ENCODE data around the gene ATP1B3.
A peak's percentile ranks its signal among the peaks of the same experiment; 100 is the strongest.
"Not testable (repeated sequence)": the region's sequence is repeated elsewhere in the genome, so short reads cannot be mapped to it uniquely, and the experiment has no call there.

ATP1B3 gene

DNA sequence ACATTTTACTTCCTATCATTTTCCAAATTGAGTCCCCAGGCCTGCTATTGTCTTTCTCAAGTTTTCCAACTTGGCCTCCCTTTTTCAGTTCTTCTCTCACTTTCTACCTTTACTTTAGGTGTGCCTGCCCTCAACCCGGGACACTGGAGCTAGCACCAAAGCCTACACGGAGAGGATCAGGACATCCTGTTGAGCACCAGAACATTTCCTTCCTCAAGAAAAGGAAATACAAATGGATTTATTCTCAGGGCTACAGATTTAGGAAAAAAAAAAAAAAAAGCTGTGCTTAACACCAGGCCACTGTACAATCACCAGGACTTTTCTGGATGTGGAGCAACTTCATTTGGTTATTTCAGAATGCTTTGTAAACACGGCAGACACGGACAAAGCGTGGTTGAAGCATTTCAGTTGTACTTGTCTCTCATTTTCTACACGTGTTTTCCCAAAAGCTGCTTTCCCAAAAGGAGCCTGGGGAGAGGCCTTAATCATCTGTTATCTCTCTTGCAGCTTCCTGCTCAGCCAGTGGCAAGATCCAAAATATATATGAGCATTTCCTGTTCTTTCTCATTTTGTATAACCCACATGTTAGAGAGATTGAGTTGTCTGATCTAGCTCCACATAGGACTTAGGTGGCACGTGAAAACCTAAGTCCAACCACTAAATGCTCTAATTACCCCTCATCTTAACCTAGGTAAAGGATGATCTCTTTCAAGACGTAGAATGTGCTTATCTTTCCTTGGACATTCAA, 15.5 kb upstream of the ATP1B3 start:
- no peak for DNase-seq

DNA sequence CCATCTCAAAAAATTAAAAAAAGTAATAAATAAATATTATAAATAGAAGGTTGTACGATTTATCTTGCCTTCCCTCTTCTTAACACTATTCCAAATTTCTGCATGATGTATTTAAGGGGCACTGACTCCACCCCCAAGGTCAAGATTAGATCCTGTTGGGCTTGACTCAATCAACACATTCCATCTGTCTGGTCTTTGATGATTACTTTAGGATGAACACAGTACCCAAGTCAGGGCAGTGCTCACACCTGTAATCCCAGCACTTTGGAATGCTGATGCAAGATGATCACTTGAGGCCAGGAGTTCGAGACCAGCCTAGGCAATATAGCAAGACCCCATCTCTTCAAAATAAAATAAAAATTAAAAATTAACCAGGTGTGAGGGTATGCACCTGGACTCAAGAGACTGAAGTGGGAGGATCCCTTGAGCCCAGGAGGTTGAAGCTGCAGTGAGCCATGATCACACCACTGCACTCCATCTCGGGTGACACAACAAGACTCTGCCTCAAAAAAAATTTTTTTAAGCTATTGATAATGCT, 14.1 kb upstream of the ATP1B3 start:
- no peak for DNase-seq

DNA sequence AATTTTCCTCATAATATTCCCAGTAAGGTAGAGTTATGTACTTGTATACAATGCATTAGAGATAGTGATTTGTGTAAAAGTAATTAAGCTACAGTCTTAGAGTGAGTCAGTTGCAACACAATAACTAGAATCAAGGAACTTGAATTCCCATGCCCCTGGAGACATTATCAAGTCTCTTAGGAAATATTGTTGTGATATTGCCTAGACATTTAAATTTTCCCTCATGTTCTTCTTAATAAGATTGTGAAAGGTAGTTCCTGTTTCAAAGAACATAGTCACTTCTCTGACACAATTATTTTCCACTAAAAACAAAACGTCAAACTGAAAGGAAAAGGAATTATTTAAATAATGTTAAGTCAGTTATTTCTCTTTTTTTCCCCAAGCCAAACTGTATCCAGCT, 13.0 kb upstream of the ATP1B3 start:
- no peak for DNase-seq

DNA sequence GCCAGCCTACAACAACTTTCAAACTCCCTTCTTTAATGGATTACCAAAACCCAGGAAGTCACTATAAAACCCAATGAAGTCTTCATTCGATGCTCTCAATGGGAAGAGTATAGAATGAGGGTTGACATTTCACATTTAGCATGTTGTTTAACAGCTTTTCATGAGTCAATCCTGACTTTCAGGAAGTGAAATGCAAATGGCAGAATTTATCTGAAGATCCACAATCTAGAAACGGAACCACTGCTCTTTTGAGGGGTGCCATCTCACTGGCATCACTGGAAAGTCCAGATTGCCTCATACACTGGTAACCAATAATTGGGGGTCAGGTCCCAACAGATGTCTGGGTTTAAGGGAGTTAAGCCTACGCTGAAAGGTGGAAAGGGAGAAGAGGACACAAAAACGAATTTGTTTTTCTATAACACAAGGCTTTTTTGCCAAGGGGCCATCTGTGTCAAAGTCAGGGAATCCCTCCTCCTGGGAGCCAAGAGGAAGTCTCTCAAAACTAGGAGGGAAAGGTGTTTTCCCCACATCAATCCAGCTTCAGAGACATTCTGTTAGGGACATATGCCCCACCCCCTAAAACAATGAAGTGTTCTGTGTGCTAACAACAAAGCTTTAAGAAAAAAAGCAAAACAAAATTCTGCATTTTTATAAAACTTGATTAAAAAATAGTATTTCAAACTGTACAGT, 12.0 kb upstream of the ATP1B3 start:
- DNase-seq, result no peak

DNA sequence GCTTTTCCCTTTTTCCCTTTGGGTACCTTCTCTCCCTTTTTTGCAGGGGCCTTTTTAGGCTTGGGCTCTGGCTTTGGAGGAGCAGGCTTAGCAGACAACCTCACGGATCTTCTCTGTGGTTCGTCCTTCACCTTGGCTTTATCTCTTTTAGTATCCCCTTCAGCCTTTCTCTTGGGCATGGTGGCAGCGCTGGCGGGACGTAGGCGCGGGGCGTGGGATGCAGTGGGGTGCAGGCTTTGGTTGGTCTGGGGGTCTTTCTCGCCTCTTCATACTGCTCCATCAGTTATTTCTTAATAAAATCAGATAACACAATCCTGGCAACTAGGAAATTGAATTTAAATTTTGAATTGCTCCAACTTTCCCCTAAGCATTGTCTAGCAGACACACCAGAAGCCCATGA, 11.3 kb upstream of the ATP1B3 start:
- DNase-seq, result no peak

DNA sequence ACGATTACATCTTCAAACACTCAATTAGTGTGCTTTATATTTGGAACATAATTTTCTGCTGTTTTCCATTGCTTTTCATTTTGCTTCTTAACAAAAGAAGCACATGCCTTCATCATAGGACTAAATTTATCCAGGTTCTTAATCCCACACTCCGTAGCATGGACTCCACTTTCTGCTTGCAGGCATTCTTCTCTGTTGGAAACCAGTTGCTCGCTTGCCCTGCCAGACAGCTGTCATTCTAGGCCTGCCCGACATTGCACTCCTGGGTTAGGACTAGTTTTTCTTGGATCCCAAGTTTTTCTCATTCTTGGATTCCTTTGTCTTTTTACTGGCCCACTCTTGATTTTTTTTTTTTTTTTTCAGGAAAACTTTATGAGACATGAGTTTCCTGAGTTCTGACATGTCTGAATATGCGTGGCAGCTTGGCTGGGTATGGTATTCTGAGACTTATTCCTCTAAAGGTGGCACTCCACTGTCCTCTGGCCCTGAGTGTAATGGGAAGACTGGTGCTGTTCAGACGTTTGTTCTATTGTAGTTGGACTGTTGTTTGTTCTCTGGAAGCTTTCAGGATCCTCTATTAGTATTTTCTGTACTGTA, 6.3 kb upstream of the ATP1B3 start:
- DNase-seq, result no peak

DNA sequence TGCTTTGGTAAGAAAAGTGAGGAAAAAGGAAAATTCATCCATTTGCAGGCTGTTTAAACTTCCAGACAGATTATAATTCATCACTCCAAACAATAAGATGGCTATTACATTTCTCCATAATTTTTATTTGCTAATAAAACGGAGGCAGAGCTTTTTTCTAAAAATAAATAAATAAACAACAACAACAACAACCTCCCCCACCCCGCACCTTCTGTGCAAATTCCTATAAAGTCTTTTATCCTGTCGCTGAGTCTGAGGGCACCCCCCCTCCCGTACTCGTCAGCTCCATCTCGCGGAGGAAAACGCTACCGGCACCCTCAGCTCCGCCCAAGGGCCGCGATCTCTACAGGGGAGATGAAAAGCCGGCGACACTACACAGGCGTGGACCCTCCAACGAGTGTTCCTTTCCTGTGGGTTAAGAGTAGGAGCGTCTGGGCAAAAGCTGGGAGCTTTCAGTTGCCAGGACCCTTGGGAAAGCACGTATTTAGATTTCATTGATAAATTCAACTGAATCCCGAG, 1.0 kb upstream of the ATP1B3 start:
- DNase-seq, result peak; percentile 76

DNA sequence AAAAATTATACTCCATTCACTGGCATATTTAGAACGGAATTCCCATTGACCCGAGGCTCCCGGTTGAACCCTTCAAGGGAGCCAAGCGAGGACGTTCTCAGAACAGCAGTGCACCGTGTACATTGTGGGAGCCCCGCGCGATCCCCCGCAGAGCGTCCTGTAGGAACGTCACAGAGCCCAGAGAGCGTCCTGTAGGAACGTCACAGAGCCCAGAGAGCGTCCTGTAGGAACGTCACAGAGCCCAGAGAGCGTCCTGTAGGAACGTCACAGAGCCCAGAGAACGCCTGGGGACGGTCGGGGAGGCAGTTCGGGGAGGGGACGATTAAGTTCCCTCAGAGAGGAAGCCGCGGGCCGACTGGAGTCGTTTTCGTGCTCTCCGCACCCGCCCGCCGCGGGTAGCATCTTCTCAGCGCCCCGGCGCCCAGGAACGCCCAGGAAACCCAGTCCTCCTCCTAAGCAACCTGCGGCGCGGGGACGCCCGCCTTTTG, 506 bp upstream of the ATP1B3 start:
- DNase-seq, result peak; percentile 53

DNA sequence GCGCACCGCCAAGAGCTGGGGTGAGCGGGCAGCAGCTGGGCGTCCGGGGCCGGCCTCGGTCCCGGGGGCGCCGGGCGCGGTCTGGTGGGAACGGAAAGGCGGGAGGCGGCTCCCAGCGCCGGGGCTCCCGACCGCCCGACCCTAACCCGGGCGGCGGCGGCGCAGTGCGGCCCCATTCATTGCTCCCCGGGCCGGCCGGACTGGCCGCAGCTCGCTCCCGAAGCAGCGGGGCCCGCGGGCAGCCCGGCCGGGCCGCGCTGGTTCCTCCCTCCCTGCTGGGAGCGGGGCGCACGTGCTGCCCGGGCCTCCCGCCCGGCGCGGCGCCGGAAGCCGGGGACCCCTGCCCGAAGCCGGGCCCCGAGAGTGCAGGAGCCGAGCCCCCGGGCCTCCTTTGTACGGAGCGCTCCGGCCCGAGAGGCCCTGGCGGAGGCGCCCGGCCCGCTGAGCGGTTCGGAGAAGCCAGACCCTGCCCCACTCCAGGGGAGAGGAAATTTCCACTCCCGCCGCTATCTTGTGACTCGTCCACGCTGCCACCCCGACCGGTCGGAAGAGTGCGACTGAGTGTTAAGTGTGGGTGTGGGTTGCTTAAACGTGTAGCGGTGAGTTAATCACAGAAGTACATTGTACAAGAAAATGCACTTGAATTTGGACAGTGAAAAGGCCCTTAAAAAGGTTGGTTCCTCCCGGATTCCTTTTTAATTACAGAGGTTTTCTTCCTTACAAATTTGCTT, 613 bp downstream of the ATP1B3 start:
- peak; percentile 21 for DNase-seq

DNA sequence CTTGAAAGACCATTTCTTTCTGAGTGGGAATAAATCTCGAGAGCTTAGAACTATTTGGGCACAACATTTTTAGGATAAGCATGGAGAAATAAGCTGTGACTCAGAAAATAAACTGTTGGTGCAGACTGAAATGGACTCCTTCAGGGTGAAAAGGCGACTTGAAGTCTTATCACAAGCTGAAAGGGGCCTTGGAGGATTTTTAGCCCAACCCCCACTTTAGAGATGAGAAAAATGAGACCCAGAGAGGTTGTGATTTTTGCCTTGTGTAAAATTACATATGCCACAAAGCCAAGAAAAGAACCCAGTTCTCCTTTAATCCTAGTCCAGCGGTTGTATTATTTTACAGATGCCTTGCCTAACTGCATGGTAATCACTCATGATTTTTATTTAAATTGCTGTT, 1.5 kb downstream of the ATP1B3 start:
- DNase-seq, result peak; percentile 43

DNA sequence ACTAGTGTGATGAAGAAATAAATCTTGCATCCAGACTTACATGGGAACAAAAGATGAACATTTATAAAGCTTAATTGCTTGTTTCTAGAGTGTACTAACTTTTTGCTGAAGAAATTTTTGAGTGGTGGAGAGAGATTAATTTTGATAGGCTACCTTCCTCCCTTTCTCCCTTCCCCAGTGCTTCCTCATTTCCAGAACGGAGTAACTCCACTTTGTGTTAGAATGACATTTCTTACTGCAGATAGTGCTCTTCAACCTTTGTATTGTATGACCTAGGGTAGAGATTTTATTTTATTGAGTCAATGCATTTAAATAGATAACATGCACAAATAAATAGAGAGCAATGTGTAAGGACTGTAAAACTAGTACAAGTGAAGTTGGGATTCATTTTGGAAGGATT, 1.9 kb downstream of the ATP1B3 start:
- no peak for DNase-seq

DNA sequence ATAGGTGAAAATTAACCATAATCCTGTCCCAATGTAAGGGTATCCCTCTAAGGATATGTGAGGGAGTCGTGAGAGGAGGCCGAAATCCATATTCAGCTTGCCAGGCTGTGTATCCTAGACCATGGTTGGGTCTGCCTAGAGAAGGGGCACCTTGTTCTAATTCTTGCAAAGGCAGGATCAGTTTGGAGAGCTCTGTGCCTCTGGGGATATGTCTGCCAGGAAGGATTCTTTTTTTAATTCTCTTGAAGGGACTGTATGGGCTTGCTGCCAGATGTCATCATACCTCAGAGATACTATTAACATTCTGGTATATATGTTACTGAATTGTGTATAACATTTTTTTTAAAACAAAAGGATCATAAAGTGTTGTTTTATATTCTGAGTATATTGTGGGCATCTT, 2.4 kb downstream of the ATP1B3 start:
- DNase-seq, result peak; percentile 67

DNA sequence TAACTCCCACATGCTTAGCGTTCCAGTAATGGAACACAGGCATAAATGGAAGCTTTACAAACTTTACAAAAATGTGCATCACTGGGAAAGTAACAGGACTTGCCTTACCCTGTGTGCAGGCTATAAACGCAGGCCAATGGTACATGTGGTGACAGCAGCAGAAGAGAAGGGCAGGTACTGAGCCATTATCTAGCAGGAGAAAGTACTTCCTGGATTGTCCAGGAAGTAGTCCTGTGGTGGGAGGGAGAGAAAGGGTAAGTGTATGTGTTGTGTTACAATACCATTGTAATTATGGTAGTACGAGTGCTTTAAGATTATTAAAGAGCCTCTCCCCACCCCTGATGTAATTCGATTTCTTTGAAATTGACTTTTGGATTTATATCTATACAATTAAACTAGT, 5.3 kb downstream of the ATP1B3 start:
- DNase-seq, result no peak

DNA sequence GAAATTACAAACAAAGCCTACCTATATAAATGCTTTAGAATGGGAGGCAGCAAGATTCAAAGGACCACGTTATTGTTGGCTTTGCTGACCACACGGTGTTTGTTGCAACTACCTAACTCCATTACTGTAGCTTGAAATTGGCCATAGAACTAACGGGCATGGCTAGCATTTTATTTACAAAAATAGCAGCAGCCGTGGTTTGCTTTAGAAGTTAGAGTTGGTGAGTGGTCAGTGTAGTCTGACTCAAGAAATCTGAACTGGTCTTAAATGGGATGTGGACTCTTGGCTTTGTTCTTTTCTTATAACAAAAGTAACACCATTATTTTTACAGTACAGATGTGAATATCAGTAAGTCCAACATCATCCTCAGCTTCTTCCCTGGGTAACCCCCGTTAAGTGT, 10.6 kb downstream of the ATP1B3 start:
- DNase-seq, result no peak

DNA sequence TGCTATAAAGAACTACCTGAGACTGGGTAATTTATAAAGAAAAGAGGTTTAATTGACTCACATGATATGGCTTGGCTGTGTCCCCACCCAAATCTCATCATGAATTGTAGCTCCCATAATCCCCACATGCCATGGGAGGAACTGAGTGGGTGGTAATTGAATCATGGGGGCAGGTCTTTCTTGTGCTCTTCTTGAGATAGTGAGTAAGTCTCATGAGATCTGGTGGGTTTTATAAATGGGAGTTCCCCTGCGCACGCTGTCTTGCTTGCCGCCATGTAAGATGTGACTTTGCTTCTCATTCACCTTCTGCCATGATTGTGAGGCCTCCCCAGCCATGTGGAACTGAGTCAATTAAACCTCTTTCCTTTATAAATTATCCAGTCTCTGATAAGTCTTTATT, 12.1 kb downstream of the ATP1B3 start:
- not testable (repeated sequence) for DNase-seq

DNA sequence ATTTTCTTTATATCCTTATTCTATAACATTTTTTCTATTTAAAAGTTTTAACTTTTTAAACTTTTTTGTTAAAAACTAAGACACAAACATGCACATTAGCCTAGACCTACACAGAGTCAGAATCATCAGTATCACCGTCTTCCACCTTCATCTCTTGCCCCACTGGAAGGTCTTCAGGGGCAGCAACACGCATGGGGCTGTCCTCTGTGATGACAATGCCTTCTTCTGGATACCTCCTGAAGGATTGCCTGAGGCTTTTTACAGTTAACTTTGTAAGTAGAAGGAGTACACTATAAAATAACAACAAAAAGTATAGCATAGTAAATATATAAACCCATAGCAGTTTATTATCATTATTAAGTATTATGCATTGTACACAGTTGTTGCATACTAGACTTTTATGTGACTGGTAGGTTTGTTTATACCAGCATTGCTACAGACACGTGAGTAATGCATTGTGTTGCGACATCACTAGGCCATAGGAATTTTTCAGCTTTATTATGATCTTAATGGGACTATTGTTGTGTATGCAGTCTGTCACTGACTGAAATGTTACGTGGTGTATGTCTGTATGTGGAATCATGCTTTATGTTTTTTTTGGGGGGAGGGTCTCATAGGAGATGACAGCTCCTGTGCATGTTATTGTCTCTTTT, 18.2 kb downstream of the ATP1B3 start:
- DNase-seq, result peak; percentile 79

DNA sequence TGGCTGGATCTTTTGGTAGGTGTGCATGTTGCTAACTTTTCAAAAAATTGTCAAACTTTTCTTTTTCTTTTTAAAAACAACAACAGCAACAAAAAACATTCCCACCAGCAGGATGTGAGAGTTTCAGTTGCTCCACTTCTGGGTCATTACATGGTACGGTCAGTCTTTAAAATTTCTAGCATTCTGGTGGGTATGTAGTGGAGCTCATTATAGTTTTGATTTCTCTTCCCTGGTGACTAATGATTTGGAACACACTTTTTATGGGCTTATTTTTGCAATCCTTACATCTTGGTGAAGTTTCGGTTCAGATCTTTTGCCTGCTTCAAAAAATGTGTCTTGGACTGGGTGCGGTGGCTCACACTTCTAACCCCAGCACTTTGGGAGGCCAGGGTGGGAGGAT, 19.3 kb downstream of the ATP1B3 start:
- no peak for DNase-seq

DNA sequence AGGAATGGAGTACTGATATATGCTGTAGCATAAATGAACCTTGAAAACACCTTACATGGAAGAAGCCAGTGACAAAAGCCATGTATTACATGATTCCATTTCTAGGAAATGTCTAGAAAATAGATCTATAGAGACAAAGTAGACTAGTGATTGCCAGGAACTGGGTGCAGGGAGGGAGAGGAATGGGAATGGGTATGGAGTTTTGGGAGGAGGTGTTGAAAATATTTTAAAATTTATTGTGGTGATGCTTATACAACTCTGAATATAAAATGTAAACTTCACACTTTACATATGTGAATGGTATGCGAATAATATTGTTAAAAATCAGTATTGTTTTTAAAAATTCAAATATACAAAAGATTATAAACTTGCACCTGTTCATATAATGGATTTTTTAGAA, 22.5 kb downstream of the ATP1B3 start:
- no peak for DNase-seq

DNA sequence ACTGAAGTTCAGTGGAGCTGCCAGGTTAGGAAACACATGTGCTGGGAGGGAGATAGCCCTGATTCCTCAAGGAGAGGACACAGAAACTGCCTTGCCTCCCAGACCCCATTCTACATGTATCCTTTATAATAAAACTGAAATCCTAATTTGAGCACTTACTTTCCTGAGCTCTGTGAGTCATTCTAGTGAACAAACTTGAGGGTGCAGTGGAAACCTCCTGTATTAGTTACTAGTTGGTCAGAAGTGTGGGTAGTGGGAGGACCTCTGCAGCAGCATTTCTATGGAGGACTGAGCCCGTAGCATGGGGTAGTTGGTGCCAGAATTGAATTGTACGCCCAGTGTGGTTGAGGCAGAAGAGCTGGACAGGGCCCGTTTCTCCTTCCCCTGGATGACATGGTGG, 23.9 kb downstream of the ATP1B3 start:
- DNase-seq, result no peak

DNA sequence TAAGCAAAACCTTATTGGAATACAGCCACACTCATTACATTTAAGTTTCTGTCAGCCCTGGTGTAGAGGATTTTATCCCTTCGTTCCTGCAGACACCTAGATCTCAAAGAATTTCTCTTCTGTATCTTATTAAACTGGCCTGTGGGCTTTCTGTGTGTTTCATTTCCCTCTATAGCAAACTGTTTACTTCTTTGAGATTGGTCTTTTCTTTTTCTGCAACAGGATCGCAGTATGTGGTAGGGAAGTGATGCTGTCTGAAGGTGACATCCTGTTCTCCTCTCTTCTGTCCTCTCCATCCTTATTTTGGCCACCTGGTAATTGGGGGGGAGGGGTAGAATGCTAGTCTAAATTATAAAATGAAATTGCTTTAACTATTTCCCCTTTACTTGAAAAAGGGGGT, 25.5 kb downstream of the ATP1B3 start:
- DNase-seq, result no peak

DNA sequence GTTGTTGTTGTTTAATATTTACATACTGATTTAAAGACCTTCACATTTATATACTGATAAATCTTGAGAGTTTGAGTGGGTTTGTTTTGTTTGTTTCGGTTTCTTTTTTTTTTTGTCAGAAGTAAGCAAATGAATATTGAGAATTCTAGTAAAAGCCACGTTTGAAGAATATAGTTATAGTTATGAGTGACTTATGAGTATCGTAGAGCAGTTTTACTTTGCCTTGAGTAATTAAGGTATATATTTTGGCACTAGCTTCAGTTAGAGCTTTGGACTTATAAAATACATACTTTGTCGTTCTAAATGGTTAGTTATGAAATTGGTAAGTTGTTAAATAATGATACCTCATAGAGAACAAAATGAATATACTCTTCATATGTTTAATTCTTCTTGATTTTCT, 27.8 kb downstream of the ATP1B3 start:
- no peak for DNase-seq

DNA sequence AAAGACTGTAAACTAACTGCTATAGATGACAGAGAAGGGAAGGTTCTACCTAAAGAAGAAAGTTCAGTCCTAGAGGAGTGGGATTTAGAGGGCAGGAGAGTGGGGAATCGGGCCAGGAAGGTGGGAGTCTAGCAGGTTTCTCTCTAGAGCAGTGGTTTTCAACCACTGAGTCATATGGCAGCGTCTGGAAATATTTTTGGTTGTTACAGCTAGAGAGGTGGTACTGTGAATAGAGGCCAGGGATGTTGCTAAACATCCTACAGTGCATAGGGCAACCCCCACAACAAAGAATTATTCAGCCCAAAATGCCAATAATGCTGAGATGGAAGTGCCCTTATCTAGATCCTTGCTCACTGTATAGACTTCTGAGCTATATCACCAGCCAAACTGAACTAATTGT, 28.7 kb downstream of the ATP1B3 start:
- DNase-seq, result peak; percentile 23
